Gastroesophageal sphincter (tissue), 4 donors: ENCODE measurements around the gene CAPG. TPM values are rescaled to one million over a fixed set of nuclear protein-coding genes. Genes with fewer than 3 reads are reported as not detected.

ENCODE experiments used
- ATAC-seq: fragments of 150-250 bp; one replicate; pipeline ENCODE4 v1.9.1; 2016; ENCODE audit warnings: mild to moderate bottlenecking, moderate library complexity
- H3K27ac ChIP-seq, 4 donors: fragments of 200-600 bp; sonication (generic) in 3 of 4; 1 replicate in 3 of 4; 2 replicates in 1 of 4; pipeline ENCODE4 v1.5.1; 2016 to 2019
- H3K27me3 ChIP-seq: fragments of 200-600 bp; sonication (generic); one replicate; pipeline ENCODE4 v1.5.1; 2019
- H3K36me3 ChIP-seq, 2 donors: fragments of 200-600 bp; sonication (generic); one replicate each; pipeline ENCODE4 v1.5.1; 2019; ENCODE audit warnings: control low read depth in 1 of 2
- H3K4me1 ChIP-seq, 3 donors: fragments of 200-600 bp; sonication (generic); 1 replicate in 2 of 3; 2 replicates in 1 of 3; pipeline ENCODE4 v1.5.1; 2016 to 2019; ENCODE audit warnings: control low read depth in 2 of 3
- H3K4me3 ChIP-seq, 2 donors: fragments of 200-600 bp; sonication (generic); one replicate each; pipeline ENCODE4 v1.5.1; 2019; ENCODE audit warnings: mild to moderate bottlenecking in 1 of 2, moderate library complexity in 1 of 2
- H3K9me3 ChIP-seq, 3 donors: fragments of 200-600 bp; sonication (generic); one replicate each; pipeline ENCODE4 v1.5.1; 2017 to 2019; ENCODE audit warnings: control low read depth in 2 of 3
- EP300 ChIP-seq: sonication (generic); formaldehyde crosslinking; IDR thresholded peaks from one replicate; pipeline ENCODE4 v1.6.1; 2017; ENCODE audit warnings: antibody characterized with exemption, mild to moderate bottlenecking
- POLR2A ChIP-seq, 2 donors: fragments of 450-650 bp; IDR thresholded peaks; one replicate each; pipeline ENCODE4 v1.6.1; 2017; ENCODE audit warnings: antibody characterized with exemption in 2 of 2, mild to moderate bottlenecking in 2 of 2, moderate library complexity in 1 of 2
- POLR2AphosphoS5 ChIP-seq: sonication (generic); formaldehyde crosslinking; IDR thresholded peaks from one replicate; pipeline ENCODE4 v1.6.1; 2017; ENCODE audit warnings: antibody characterized with exemption
- WGBS, 2 donors: methylation state at CpG; one replicate each; pipeline ENCODE4 v1.1.5; 2018; ENCODE audit warnings: low coverage in 1 of 2; 5-methylcytosine and 5-hydroxymethylcytosine counted together
- total RNA-seq, 4 donors: library from RNA; depleted of rRNA; stranded (reverse); fragments of >200 nt; gene quantifications; one replicate each; pipeline ENCODE4 v1.1.0, GENCODE V29; 2016
- TF ChIP-seq, protein P1 (sequence below), 4 experiments: fragments of 200-600 bp in 2 of 4; fragments of 450-650 bp in 2 of 4; sonication (generic) in 1 of 4; IDR thresholded peaks; one replicate each; pipeline ENCODE4 v1.5.1; 2017 to 2019; ENCODE audit warnings: antibody characterized with exemption in 4 of 4, mild to moderate bottlenecking in 2 of 4, moderate library complexity in 2 of 4

Gene CAPG
- total RNA-seq, 4 donors from 2014 or later, result 42.2 to 69.2 (median 60.2) TPM

DNA sequence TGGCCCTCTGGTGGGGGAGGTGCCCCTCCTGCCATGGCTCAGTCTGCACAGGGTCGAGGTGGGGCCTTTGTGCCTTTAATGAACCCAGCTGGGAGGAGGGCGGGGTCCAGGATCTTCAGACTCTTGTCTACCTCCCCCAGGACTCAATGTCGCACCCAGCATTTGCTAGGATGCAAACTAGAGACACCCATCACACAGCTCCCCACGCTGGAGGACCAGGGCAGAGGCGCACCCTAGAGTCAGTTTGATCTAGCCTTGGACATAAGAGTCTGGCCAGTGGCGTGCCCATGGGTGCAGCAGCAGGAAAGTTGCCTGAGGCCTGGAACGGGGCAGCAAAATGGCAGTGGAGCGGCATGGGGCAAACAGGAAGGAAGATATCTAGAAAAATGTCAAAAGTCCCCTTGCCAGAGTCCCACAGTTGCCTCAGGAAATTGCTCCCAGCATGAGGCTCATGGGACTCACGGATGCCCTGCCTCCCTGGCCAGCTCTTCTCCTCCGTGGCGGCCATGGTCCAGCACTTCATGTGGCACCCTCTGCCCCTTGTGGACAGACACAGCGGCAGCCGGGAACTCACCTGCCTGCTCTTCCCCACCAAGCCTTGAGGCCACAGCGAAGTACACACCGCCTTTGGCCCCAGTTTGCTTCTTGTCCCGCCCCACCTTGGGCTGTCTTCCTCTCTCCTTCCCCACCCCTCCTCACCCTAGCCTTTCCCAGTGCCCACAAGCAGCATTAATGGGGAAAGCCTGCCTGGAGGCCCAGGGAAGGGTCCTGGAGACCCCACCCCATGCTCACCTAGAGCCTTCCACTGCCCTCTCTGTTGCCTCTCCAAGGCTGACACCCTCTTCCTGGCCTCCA lies 26.0 kb upstream of the CAPG start:
- TF ChIP-seq, protein P1, sequence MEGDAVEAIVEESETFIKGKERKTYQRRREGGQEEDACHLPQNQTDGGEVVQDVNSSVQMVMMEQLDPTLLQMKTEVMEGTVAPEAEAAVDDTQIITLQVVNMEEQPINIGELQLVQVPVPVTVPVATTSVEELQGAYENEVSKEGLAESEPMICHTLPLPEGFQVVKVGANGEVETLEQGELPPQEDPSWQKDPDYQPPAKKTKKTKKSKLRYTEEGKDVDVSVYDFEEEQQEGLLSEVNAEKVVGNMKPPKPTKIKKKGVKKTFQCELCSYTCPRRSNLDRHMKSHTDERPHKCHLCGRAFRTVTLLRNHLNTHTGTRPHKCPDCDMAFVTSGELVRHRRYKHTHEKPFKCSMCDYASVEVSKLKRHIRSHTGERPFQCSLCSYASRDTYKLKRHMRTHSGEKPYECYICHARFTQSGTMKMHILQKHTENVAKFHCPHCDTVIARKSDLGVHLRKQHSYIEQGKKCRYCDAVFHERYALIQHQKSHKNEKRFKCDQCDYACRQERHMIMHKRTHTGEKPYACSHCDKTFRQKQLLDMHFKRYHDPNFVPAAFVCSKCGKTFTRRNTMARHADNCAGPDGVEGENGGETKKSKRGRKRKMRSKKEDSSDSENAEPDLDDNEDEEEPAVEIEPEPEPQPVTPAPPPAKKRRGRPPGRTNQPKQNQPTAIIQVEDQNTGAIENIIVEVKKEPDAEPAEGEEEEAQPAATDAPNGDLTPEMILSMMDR (IDR thresholded peaks at IDR 0.05), result no peak
- no peak for TF ChIP-seq POLR2AphosphoS5
- TF ChIP-seq EP300, result no peak
- peak overlapping the region; percentile 91 to 96 (median 96) for H3K27ac ChIP-seq

DNA sequence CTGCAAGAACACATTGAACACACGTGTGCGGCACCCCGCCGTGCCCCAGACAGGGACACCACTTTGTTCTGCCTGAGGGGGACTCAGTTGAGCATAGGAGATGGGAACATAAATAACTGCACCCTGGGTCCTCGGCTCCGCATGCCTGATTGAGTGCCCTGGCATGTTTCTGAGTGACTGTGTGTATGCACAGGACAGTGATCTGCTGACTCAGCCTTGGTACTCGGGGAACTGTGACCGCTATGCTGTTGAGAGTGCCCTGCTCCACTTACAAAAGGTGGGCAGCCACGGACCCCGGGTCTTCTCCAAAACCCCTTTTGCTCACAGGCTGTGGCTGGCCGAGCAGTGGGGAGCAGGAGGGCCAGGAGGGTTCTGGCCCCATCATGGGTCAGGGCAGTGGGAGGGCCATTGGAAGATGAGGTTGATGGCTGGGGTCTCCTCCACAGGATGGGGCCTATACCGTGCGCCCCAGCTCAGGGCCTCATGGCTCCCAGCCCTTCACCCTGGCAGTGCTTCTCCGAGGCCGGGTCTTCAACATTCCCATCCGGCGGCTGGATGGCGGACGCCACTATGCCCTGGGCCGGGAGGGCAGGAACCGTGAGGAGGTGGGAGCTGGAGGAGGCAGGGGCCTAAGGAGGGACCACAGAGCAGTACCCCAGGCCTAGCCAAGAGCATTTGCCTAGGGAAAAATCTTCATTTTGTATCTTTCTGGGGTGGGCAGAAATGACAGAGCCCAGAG lies 25.2 kb upstream of the CAPG start:
- Histone ChIP-seq H3K27me3 (no peaks in the 10 kb centered on the region), H3K4me1 (peaks cover 4 to 74% (median 29%) of the 10 kb centered on the region in 3 donors), H3K36me3 (no peaks in the 10 kb centered on the region), H3K27ac (peak overlapping the region in 3 of 4 donors; percentile 95 to 96 (median 96)), H3K9me3 (no peaks in the 10 kb centered on the region), H3K4me3 (no peak overlapping the region)
- ATAC-seq, result no peak
- 98% methylated on average over 8 of the region's 21 CpGs; no CpG with 5 or more reads in 1 of the 2 donors for WGBS, 2 donors
- TF ChIP-seq, protein P1 (IDR thresholded peaks at IDR 0.05), result no peak
- no peak for TF ChIP-seq EP300
- TF ChIP-seq POLR2A (IDR thresholded peaks at IDR 0.05), result no peak
- no peak for TF ChIP-seq POLR2AphosphoS5

More for the DNA sequence above, 26.0 kb upstream of the CAPG start:
- no peak for ATAC-seq
- Histone ChIP-seq H3K4me3 (no peak overlapping the region), H3K9me3 (no peaks in the 10 kb centered on the region), H3K27me3 (no peaks in the 10 kb centered on the region), H3K4me1 (peaks cover 4 to 68% (median 29%) of the 10 kb centered on the region in 3 donors), H3K36me3 (no peaks in the 10 kb centered on the region)
- 91% methylated on average over 9 of the region's 16 CpGs; no CpG with 5 or more reads in 1 of the 2 donors for WGBS, 2 donors

DNA sequence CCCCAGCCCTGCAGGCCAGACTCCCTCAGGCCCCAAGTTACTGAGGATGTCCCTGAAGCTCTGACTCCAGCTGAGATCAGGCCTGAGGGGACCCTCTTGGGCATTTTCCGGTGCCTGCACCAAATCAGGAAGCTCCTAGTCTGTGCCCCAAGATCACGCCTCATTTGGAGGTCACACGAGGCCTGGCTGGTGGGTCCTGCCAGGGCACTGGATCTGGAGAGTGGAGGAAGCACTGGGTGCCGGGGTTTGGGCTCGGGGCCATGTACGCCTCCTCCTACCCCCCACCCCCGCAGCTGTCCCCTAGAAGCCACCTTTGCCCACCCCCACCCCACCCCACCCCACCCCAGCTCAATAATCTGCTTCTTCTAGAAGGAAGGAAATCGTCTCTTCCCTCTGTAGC lies 24.5 kb upstream of the CAPG start:
- ATAC-seq, result no peak
- H3K36me3 ChIP-seq, result no peaks in the 10 kb centered on the region
- WGBS, 2 donors, result 60% methylated on average over 1 of the region's 8 CpGs; no CpG with 5 or more reads in 1 of the 2 donors
- peak overlapping the region in 3 of 4 donors; percentile 95 to 96 (median 96) for H3K27ac ChIP-seq
- H3K9me3 ChIP-seq, result no peaks in the 10 kb centered on the region
- H3K27me3 ChIP-seq, result no peaks in the 10 kb centered on the region
- H3K4me1 ChIP-seq, result peaks cover 4 to 75% (median 29%) of the 10 kb centered on the region in 3 donors
- H3K4me3 ChIP-seq, result no peak overlapping the region
- TF ChIP-seq, protein P1 (IDR thresholded peaks at IDR 0.05), result no peak
- TF ChIP-seq POLR2AphosphoS5 (no peak), POLR2A (IDR thresholded peaks at IDR 0.05) (no peak), EP300 (no peak)

DNA sequence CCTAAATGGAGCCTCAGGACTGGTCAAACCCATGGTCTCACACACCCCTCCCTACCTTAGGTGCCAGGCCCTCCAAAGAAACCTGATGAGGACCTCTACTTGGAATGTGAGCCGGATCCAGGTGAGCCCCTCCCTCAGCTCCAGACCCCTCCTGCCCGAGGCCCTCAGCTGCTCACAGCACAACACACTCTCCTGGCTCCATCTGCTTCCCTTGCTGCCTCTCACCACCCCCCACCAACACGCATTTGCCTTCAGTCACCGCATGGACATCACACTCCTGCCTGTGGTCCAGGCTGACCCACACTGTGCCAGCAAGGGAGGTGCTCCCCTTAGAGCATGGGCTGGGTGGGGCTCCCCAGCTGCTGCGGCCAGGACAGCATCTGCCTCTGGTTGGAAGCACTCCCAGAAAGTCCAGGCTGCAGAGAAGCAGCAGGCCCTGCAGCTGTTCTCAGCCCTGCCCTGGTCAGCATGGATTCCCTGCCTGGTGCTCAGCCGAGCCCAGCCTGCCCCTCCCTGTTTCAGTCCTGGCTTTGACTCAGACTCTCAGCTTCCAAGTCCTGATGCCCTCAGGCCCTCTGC lies 23.4 kb upstream of the CAPG start:
- WGBS, 2 donors, result 38% methylated on average over 4 of the region's 6 CpGs; no CpG with 5 or more reads in 1 of the 2 donors

More for the DNA sequence above, 23.4 kb upstream of the CAPG start:
- no peak overlapping the region for H3K4me3 ChIP-seq
- peak; percentile 82 for ATAC-seq
- H3K4me1 ChIP-seq, result peaks cover 3 to 65% (median 26%) of the 10 kb centered on the region in 3 donors
- H3K9me3 ChIP-seq, result no peaks in the 10 kb centered on the region
- TF ChIP-seq POLR2A (IDR thresholded peaks at IDR 0.05) (no peak), EP300 (no peak), POLR2AphosphoS5 (peak; percentile 92)
- TF ChIP-seq, protein P1 (IDR thresholded peaks at IDR 0.05), result peak in 1 of 4 experiments; percentile 14
- no peaks in the 10 kb centered on the region for H3K36me3 ChIP-seq
- H3K27me3 ChIP-seq, result no peaks in the 10 kb centered on the region
- H3K27ac ChIP-seq, result peak overlapping the region in 3 of 4 donors; percentile 95 to 96 (median 96)
